HCT116 (cell line): Measurements from ENCODE around the gene GABARAP.

Source experiments
- ATF3 ChIP-seq: IDR thresholded peaks from 2 replicates; pipeline ENCODE4 v1.6.1; 2012
- EZH2 ChIP-seq: fragments of 200-600 bp; sonication (generic); IDR thresholded peaks from 2 replicates; pipeline ENCODE4 v1.6.1; 2017; ENCODE audit warnings: antibody characterized with exemption, mixed run types
- EZH2phosphoT487 ChIP-seq: fragments of 200-600 bp; IDR thresholded peaks from 2 replicates; pipeline ENCODE4 v1.6.1; 2018; ENCODE audit warnings: antibody characterized with exemption, borderline replicate concordance
- JUND ChIP-seq: IDR thresholded peaks from 2 replicates; pipeline ENCODE4 v1.6.1; 2012
- POLR2A ChIP-seq: IDR thresholded peaks from 2 replicates; pipeline ENCODE4 v1.7.0; 2011; ENCODE audit warnings: borderline replicate concordance; ENCODE audit not compliant: insufficient read depth, insufficient read length; ENCODE audit errors: extremely low read depth
- POLR2AphosphoS5 ChIP-seq: IDR thresholded peaks from 2 replicates; pipeline ENCODE4 v1.6.1; 2011; ENCODE audit warnings: mild to moderate bottlenecking, low read depth, low read length, moderate library complexity
- RAD21 ChIP-seq: IDR thresholded peaks from 2 replicates; pipeline ENCODE4 v1.6.1; 2012; ENCODE audit warnings: low read depth, mild to moderate bottlenecking
- TCF7L2 ChIP-seq: IDR thresholded peaks from 2 replicates; pipeline ENCODE4 v1.7.0; 2011; ENCODE audit warnings: borderline replicate concordance, inconsistent platforms; ENCODE audit not compliant: insufficient read depth, insufficient read length; ENCODE audit errors: extremely low read depth
- TF ChIP-seq, protein P1 (sequence below), 3 experiments: fragments of 200-600 bp in 1 of 3; sonication (generic) in 1 of 3; IDR thresholded peaks in 2 of 3; conservative IDR thresholded peaks in 1 of 3; 2 replicates each; pipeline ENCODE4 v1.5.1; 2012 to 2017; ENCODE audit warnings: low read depth in 2 of 3, low read length in 2 of 3, antibody characterized with exemption in 1 of 3, borderline replicate concordance in 1 of 3, control low read depth in 1 of 3, mild to moderate bottlenecking in 1 of 3, mixed read lengths in 1 of 3, mixed run types in 1 of 3, moderate library complexity in 1 of 3; ENCODE audit not compliant: insufficient read depth in 1 of 3
- TF ChIP-seq, protein P2 (sequence below): IDR thresholded peaks from 2 replicates; pipeline ENCODE4 v1.6.1; 2012

DNA sequence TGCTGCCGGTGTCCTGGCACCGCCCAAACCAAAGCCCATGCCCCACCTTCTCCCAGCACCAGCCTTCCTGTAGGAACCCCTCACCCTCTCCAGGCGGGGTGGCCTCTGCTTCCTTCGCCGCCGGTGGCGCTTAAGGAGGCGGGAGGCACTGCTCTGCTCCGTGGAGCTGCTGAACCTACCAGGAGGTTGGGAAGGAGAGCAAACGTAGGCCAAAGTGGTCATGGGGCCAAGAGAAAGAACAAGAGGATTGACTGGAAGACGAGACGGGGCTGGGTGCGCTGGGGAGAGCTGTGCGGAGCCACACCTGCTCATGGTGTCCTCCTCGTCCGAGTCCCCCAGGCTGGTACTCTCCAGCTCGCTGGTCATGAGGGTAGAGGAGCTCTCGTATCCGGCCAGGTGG is 12.7 kb downstream of the GABARAP start:
- no peak for TF ChIP-seq RAD21
- TF ChIP-seq POLR2A = no peak
- no peak for TF ChIP-seq JUND
- no peak for TF ChIP-seq EZH2
- no peak for TF ChIP-seq TCF7L2
- TF ChIP-seq, protein P1, sequence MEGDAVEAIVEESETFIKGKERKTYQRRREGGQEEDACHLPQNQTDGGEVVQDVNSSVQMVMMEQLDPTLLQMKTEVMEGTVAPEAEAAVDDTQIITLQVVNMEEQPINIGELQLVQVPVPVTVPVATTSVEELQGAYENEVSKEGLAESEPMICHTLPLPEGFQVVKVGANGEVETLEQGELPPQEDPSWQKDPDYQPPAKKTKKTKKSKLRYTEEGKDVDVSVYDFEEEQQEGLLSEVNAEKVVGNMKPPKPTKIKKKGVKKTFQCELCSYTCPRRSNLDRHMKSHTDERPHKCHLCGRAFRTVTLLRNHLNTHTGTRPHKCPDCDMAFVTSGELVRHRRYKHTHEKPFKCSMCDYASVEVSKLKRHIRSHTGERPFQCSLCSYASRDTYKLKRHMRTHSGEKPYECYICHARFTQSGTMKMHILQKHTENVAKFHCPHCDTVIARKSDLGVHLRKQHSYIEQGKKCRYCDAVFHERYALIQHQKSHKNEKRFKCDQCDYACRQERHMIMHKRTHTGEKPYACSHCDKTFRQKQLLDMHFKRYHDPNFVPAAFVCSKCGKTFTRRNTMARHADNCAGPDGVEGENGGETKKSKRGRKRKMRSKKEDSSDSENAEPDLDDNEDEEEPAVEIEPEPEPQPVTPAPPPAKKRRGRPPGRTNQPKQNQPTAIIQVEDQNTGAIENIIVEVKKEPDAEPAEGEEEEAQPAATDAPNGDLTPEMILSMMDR (IDR thresholded peaks at IDR 0.05 in 2 of 3, conservative IDR thresholded peaks at IDR 0.05 in 1 of 3; ENCODE audit: borderline replicate concordance in 1 of 3, insufficient read depth in 1 of 3, low read depth in 2 of 3, low read length in 2 of 3) = no peak
- TF ChIP-seq ATF3 = no peak
- no peak for TF ChIP-seq POLR2AphosphoS5
- TF ChIP-seq, protein P2, sequence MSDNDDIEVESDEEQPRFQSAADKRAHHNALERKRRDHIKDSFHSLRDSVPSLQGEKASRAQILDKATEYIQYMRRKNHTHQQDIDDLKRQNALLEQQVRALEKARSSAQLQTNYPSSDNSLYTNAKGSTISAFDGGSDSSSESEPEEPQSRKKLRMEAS = no peak
- no peak for TF ChIP-seq EZH2phosphoT487
